ENCODE measurements around the gene FRMPD2.

FRMPD2 gene, protein sequence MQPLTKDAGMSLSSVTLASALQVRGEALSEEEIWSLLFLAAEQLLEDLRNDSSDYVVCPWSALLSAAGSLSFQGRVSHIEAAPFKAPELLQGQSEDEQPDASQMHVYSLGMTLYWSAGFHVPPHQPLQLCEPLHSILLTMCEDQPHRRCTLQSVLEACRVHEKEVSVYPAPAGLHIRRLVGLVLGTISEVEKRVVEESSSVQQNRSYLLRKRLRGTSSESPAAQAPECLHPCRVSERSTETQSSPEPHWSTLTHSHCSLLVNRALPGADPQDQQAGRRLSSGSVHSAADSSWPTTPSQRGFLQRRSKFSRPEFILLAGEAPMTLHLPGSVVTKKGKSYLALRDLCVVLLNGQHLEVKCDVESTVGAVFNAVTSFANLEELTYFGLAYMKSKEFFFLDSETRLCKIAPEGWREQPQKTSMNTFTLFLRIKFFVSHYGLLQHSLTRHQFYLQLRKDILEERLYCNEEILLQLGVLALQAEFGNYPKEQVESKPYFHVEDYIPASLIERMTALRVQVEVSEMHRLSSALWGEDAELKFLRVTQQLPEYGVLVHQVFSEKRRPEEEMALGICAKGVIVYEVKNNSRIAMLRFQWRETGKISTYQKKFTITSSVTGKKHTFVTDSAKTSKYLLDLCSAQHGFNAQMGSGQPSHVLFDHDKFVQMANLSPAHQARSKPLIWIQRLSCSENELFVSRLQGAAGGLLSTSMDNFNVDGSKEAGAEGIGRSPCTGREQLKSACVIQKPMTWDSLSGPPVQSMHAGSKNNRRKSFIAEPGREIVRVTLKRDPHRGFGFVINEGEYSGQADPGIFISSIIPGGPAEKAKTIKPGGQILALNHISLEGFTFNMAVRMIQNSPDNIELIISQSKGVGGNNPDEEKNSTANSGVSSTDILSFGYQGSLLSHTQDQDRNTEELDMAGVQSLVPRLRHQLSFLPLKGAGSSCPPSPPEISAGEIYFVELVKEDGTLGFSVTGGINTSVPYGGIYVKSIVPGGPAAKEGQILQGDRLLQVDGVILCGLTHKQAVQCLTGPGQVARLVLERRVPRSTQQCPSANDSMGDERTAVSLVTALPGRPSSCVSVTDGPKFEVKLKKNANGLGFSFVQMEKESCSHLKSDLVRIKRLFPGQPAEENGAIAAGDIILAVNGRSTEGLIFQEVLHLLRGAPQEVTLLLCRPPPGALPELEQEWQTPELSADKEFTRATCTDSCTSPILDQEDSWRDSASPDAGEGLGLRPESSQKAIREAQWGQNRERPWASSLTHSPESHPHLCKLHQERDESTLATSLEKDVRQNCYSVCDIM (N-terminal part only)
- total RNA-seq: 0 reads per million in 2 donors

- no peak for DNase-seq
These were observed at the start of gene FRMPD2 for GRCh38 chr10:48274636-48275035. Gene FRMPD2, minus strand, starts transcription at chr10:48274696. Its CDS starts 129 bp downstream, at chr10:48274567.

- DNase-seq: no peak
These were observed 47.5 kb upstream of the FRMPD2 start for GRCh38 chr10:48322017-48322416.

GRCh38 chr10:48317321-48317990 lies 43.0 kb upstream of the FRMPD2 start:
- DNase-seq: no peak

GRCh38 chr10:48316236-48316635 lies 41.7 kb upstream of the FRMPD2 start:
- DNase-seq: no peak

- no peak for DNase-seq
These were observed 39.6 kb upstream of the FRMPD2 start for GRCh38 chr10:48314107-48314506.

DNA sequence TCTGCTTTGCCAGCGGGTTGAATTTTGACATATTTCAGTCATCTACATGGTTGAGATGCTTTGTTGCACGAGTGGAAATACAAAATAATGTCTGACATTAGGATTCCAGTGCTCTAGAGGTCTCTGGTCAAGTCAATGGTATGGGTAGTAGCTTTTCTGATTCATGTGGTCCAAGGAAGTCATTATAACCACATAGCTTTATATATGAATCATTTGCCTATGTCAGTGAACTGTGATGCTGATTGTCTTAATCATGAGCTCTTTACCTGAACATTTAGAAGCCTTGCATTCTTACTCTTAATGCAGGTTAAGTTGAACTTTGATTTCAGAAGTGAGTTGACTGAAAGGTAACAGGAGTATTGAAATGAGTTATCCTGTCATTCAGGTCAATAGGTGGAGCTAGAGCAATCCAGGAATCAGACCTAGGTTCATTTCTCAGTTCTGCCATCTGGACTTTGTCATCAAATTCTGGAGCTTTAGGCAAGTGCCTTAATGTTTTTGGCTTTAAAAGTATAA lies 35.3 kb upstream of the FRMPD2 start:
- no peak for DNase-seq

- DNase-seq: no peak
These were observed 33.2 kb upstream of the FRMPD2 start for GRCh38 chr10:48307711-48308018.

- DNase-seq: peak; percentile 71
These were observed 32.6 kb upstream of the FRMPD2 start for GRCh38 chr10:48306870-48307710.

DNA sequence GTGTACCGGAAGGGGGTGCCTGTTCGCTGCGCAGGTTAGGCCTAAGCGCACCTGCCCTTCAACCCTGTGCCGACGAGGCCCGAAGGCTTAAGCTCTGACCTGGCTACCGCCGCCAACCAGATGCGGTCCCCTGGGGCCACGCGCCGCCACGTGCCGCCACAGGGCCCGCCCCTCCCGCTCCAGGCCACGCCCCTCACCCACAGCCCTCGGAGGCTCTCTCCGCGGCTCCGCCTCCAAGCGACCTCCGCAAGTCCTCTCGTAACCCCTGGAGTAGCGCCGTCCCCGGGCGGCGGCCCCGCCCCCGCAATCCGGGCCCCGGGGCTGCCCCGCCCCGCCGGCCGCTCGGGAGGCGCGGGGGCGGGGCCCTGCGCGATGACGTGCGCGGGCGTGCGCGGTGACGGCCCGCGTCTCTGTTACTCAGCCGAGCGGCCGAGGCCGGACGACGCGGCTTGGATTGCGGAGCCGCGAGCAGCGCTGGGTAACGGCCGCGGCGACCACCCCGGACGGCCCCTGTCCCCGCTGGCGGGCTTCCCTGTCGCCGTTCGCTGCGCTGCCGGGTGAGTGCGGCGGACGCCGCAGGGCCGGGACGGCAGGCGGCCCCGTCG lies 31.9 kb upstream of the FRMPD2 start, which contains the start of gene MAPK8:
Gene MAPK8, plus strand, starts transcription at position 413 of the 605 bp plus-strand sequence. CDS start 94,984 bp downstream, outside the sequence.
- DNase-seq: peak; percentile 90

- DNase-seq: no peak
These were observed 31.4 kb upstream of the FRMPD2 start for GRCh38 chr10:48305905-48306264.

GRCh38 chr10:48302515-48303476 lies 28.3 kb upstream of the FRMPD2 start:
- DNase-seq: no peak

DNA sequence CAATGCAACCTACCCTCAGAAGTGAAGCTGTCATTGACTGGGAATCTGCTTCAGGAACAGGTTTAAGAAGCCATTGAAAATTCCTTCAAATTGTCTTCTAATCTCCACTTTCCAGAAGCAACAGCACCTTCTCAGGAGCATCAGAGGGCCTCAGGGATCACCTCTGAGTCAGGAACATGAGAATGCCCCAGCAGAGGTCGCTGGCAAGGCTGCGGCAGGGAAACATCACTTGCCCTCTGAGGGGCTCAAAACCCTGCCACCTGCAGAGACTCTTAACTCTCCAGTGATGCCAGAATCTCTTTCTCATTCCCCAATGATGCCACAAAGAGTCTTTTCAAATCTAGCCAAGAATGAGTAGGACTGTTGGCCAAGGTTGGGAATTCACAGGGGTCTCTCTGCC lies 26.1 kb upstream of the FRMPD2 start:
- no peak for DNase-seq

GRCh38 chr10:48299692-48300091 lies 25.2 kb upstream of the FRMPD2 start:
- DNase-seq: no peak

- DNase-seq: no peak
These were observed 24.6 kb upstream of the FRMPD2 start for GRCh38 chr10:48299066-48299465.

- DNase-seq: no peak
These were observed 22.1 kb upstream of the FRMPD2 start for GRCh38 chr10:48296576-48297098.

GRCh38 chr10:48294431-48294830 lies 19.9 kb upstream of the FRMPD2 start:
- no peak for DNase-seq

DNA sequence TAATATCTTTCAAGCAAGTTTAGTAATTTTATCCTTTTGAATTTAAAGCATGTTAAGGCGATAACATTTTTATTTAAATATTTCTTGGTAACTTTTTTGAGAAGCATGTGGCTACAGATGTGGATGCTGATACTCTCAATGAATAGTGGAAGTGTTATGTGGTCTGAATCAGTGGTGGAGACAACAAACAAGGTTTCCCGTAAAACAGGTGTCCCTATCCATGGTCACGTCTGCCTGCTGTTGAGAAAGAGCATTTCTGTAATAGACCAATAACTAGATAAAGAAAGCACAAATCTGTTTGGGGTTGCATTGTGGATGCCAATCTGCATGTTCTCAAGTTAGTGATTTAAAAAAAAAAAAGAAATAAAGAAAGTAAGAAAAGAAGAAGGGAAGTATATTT lies 18.1 kb upstream of the FRMPD2 start:
- no peak for DNase-seq

DNA sequence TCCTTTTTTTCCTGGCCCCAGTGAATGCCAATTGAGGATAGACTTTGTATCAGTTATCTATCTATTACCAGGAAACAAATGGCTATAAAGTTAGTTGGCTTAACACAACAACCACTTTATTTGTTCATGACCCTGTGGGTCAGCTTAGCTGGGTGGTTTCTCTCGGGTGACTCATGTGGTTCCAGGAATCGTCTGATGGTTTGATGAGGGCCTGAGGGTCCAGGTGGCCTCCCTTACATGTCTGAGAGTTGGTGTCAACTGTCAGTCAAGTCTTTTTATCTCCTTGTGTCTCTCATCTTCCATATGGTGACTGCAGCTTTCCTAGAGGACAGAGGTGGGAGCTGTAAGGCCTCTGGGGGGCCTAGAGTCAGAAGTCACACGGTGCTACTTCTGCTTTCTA lies 16.7 kb upstream of the FRMPD2 start:
- DNase-seq: no peak

DNA sequence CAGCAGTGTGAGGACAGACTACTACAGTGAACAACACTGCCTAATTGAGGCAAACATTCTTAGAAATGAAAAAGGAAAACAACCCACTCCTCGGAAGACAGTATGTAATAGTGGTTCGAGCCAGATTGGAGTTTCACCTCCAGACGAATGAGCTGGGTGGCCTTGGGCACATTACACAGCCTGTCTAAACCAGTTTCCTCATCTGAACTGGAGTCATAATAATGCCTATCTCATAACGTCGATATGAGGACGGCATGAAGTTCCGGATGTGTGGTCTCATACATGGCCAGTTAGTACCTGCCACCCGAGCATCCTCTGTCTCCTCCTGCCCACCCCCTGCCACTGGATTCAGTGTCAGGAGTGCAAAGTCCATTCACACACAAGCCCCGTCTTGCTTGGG lies 15.8 kb upstream of the FRMPD2 start:
- no peak for DNase-seq
